ENCODE measurements around the gene PEPD. TPM values are rescaled to one million over a fixed set of nuclear protein-coding genes. Genes with fewer than 3 reads are reported as not detected.

Gene PEPD
- total and polyA plus RNA-seq, 3 experiments from 2014 or later, result 47.9 to 109 (median 49.0) TPM

- H3K4me1 Mint-ChIP-seq, result peaks cover 8 to 11% (median 9%) of the 10 kb centered on the region in 3 donors
- H3K4me3 ChIP-seq (ENCODE audit: low read length), result no peak overlapping the region
- no peak for DNase-seq
- peak overlapping the region in 2 of 8 donors; percentile 40 to 63 for H3K27ac Mint-ChIP-seq
- no peaks in the 10 kb centered on the region for H3K36me3 ChIP-seq (ENCODE audit: insufficient read depth, low read length)
- H3K27ac ChIP-seq (ENCODE audit: low read depth, low read length), result no peak overlapping the region
- ChIA-PET POLR2A (no interaction called here), CTCF (no interaction called here)
- H3K9me3 ChIP-seq (ENCODE audit: low read length), result no peaks in the 10 kb centered on the region
- peaks cover 0 to 3% of the 10 kb centered on the region in 2 donors for H3K27me3 Mint-ChIP-seq
- no peaks in the 10 kb centered on the region for H3K9me3 Mint-ChIP-seq
- no peaks in the 10 kb centered on the region for H3K27me3 ChIP-seq (ENCODE audit: insufficient read depth, low read length, poor library complexity, severe bottlenecking)
- H3K4me1 ChIP-seq (ENCODE audit: insufficient read depth, low read length), result peaks cover 7% of the 10 kb centered on the region
- H3K36me3 Mint-ChIP-seq, result no peaks in the 10 kb centered on the region
- no peak overlapping the region for H3K4me3 Mint-ChIP-seq
These were observed 92.9 kb downstream of the PEPD start for GRCh38 chr19:33428627-33429125.

GRCh38 chr19:33427801-33428626, 93.6 kb downstream of the PEPD start:
- peak in 1 of 5 donors; percentile 41 for DNase-seq
- ChIA-PET POLR2A (no interaction called here), CTCF (interaction anchor here (1.7 kb wide), 1 partner anchor 12 kb away, joined by 5 read pairs; no protein-coding TSS in a partner anchor)
- Mint-ChIP-seq H3K9me3 (no peaks in the 10 kb centered on the region), H3K27ac (peak overlapping the region in 3 of 8 donors; percentile 12 to 40 (median 33)), H3K36me3 (no peaks in the 10 kb centered on the region), H3K4me3 (no peak overlapping the region), H3K4me1 (peaks cover 8 to 11% (median 9%) of the 10 kb centered on the region in 3 donors), H3K27me3 (peaks cover 0 to 3% of the 10 kb centered on the region in 2 donors)
- Histone ChIP-seq H3K27ac (ENCODE audit: low read depth, low read length) (no peak overlapping the region), H3K9me3 (ENCODE audit: low read length) (no peaks in the 10 kb centered on the region), H3K27me3 (ENCODE audit: insufficient read depth, low read length, poor library complexity, severe bottlenecking) (no peaks in the 10 kb centered on the region), H3K4me1 (ENCODE audit: insufficient read depth, low read length) (peaks cover 7% of the 10 kb centered on the region), H3K36me3 (ENCODE audit: insufficient read depth, low read length) (no peaks in the 10 kb centered on the region), H3K4me3 (ENCODE audit: low read length) (no peak overlapping the region)

- no peaks in the 10 kb centered on the region for H3K27me3 ChIP-seq (ENCODE audit: insufficient read depth, low read length, poor library complexity, severe bottlenecking)
- H3K4me3 ChIP-seq (ENCODE audit: low read length), result no peak overlapping the region
- Mint-ChIP-seq H3K27ac (no peak overlapping the region), H3K36me3 (no peaks in the 10 kb centered on the region), H3K4me1 (peaks cover 8 to 11% (median 9%) of the 10 kb centered on the region in 3 donors), H3K27me3 (peaks cover 0 to 3% of the 10 kb centered on the region in 2 donors), H3K9me3 (no peaks in the 10 kb centered on the region), H3K4me3 (no peak overlapping the region)
- POLR2A ChIA-PET, result no interaction called here
- CTCF ChIA-PET, result interaction anchor here (1.7 kb wide), 1 partner anchor 10 kb away, joined by 5 read pairs; no protein-coding TSS in a partner anchor
- H3K36me3 ChIP-seq (ENCODE audit: insufficient read depth, low read length), result no peaks in the 10 kb centered on the region
- no peaks in the 10 kb centered on the region for H3K9me3 ChIP-seq (ENCODE audit: low read length)
- DNase-seq, result peak in 1 of 5 donors; percentile 26
- peaks cover 7% of the 10 kb centered on the region for H3K4me1 ChIP-seq (ENCODE audit: insufficient read depth, low read length)
- no peak overlapping the region for H3K27ac ChIP-seq (ENCODE audit: low read depth, low read length)
These were observed 94.8 kb downstream of the PEPD start for GRCh38 chr19:33426621-33427361.

- H3K27me3 ChIP-seq (ENCODE audit: insufficient read depth, low read length, poor library complexity, severe bottlenecking), result no peaks in the 10 kb centered on the region
- no peaks in the 10 kb centered on the region for H3K9me3 Mint-ChIP-seq
- CTCF ChIA-PET, result no interaction called here
These were observed 97.4 kb downstream of the PEPD start for GRCh38 chr19:33424181-33424580.

GRCh38 chr19:33422369-33423180, 99.0 kb downstream of the PEPD start:
- H3K4me3 ChIP-seq (ENCODE audit: low read length), result no peak overlapping the region
- Mint-ChIP-seq H3K4me1 (no peaks in the 10 kb centered on the region), H3K9me3 (no peaks in the 10 kb centered on the region), H3K4me3 (no peak overlapping the region), H3K36me3 (no peaks in the 10 kb centered on the region), H3K27ac (no peak overlapping the region), H3K27me3 (no peaks in the 10 kb centered on the region)
- no peaks in the 10 kb centered on the region for H3K9me3 ChIP-seq (ENCODE audit: low read length)
- no peaks in the 10 kb centered on the region for H3K4me1 ChIP-seq (ENCODE audit: insufficient read depth, low read length)
- ChIA-PET POLR2A (no interaction called here), CTCF (no interaction called here)
- H3K36me3 ChIP-seq (ENCODE audit: insufficient read depth, low read length), result no peaks in the 10 kb centered on the region
- H3K27me3 ChIP-seq (ENCODE audit: insufficient read depth, low read length, poor library complexity, severe bottlenecking), result no peaks in the 10 kb centered on the region
- H3K27ac ChIP-seq (ENCODE audit: low read depth, low read length), result no peak overlapping the region
- no peak for DNase-seq

More at GRCh38 chr19:33424181-33424580, 97.4 kb downstream of the PEPD start:
- no peak overlapping the region for H3K4me3 ChIP-seq (ENCODE audit: low read length)
- no peak overlapping the region for H3K27ac ChIP-seq (ENCODE audit: low read depth, low read length)
- Mint-ChIP-seq H3K27ac (peak overlapping the region in 2 of 8 donors; percentile 3 to 10), H3K4me1 (no peaks in the 10 kb centered on the region), H3K27me3 (peaks cover 0 to 3% of the 10 kb centered on the region in 2 donors), H3K4me3 (no peak overlapping the region), H3K36me3 (no peaks in the 10 kb centered on the region)
- no peaks in the 10 kb centered on the region for H3K4me1 ChIP-seq (ENCODE audit: insufficient read depth, low read length)
- H3K36me3 ChIP-seq (ENCODE audit: insufficient read depth, low read length), result no peaks in the 10 kb centered on the region
- no peaks in the 10 kb centered on the region for H3K9me3 ChIP-seq (ENCODE audit: low read length)
- POLR2A ChIA-PET, result no interaction called here
- no peak for DNase-seq

- ChIA-PET CTCF (no interaction called here), POLR2A (no interaction called here)
- H3K27ac ChIP-seq (ENCODE audit: low read depth, low read length), result no peak overlapping the region
- no peaks in the 10 kb centered on the region for H3K36me3 Mint-ChIP-seq
- no peaks in the 10 kb centered on the region for H3K4me1 ChIP-seq (ENCODE audit: insufficient read depth, low read length)
- H3K4me3 ChIP-seq (ENCODE audit: low read length), result no peak overlapping the region
- H3K4me3 Mint-ChIP-seq, result no peak overlapping the region
- H3K9me3 ChIP-seq (ENCODE audit: low read length), result no peaks in the 10 kb centered on the region
- H3K27me3 ChIP-seq (ENCODE audit: insufficient read depth, low read length, poor library complexity, severe bottlenecking), result no peaks in the 10 kb centered on the region
- H3K9me3 Mint-ChIP-seq, result no peaks in the 10 kb centered on the region
- no peak for DNase-seq
- no peaks in the 10 kb centered on the region for H3K27me3 Mint-ChIP-seq
- H3K36me3 ChIP-seq (ENCODE audit: insufficient read depth, low read length), result no peaks in the 10 kb centered on the region
- peaks cover 2 to 5% (median 4%) of the 10 kb centered on the region in 3 donors for H3K4me1 Mint-ChIP-seq
- H3K27ac Mint-ChIP-seq, result no peak overlapping the region
These were observed 100.2 kb downstream of the PEPD start for GRCh38 chr19:33421368-33421767.

GRCh38 chr19:33420821-33421220, 100.8 kb downstream of the PEPD start:
- CTCF ChIA-PET, result no interaction called here

More at GRCh38 chr19:33420821-33421220, 100.8 kb downstream of the PEPD start:
- no peaks in the 10 kb centered on the region for H3K4me1 ChIP-seq (ENCODE audit: insufficient read depth, low read length)
- POLR2A ChIA-PET, result no interaction called here
- peaks cover 2 to 9% (median 5%) of the 10 kb centered on the region in 3 donors for H3K4me1 Mint-ChIP-seq
- H3K9me3 ChIP-seq (ENCODE audit: low read length), result no peaks in the 10 kb centered on the region
- H3K27ac ChIP-seq (ENCODE audit: low read depth, low read length), result no peak overlapping the region
- no peaks in the 10 kb centered on the region for H3K27me3 ChIP-seq (ENCODE audit: insufficient read depth, low read length, poor library complexity, severe bottlenecking)
- H3K9me3 Mint-ChIP-seq, result no peaks in the 10 kb centered on the region
- no peak overlapping the region for H3K27ac Mint-ChIP-seq
- H3K4me3 Mint-ChIP-seq, result no peak overlapping the region
- no peaks in the 10 kb centered on the region for H3K27me3 Mint-ChIP-seq
- H3K4me3 ChIP-seq (ENCODE audit: low read length), result no peak overlapping the region
- H3K36me3 ChIP-seq (ENCODE audit: insufficient read depth, low read length), result no peaks in the 10 kb centered on the region
- no peaks in the 10 kb centered on the region for H3K36me3 Mint-ChIP-seq
- no peak for DNase-seq
